ENCODE data around the gene PMF1. TPM values are rescaled to one million over a fixed set of nuclear protein-coding genes. Genes with fewer than 3 reads are reported as not detected.

PMF1 gene
- total and polyA plus RNA-seq, 2 of the 13 experiments (the other 11 are each of a cell fraction or from before 2014, with no cell fraction given), result 72.5 to 89.0 TPM

DNA sequence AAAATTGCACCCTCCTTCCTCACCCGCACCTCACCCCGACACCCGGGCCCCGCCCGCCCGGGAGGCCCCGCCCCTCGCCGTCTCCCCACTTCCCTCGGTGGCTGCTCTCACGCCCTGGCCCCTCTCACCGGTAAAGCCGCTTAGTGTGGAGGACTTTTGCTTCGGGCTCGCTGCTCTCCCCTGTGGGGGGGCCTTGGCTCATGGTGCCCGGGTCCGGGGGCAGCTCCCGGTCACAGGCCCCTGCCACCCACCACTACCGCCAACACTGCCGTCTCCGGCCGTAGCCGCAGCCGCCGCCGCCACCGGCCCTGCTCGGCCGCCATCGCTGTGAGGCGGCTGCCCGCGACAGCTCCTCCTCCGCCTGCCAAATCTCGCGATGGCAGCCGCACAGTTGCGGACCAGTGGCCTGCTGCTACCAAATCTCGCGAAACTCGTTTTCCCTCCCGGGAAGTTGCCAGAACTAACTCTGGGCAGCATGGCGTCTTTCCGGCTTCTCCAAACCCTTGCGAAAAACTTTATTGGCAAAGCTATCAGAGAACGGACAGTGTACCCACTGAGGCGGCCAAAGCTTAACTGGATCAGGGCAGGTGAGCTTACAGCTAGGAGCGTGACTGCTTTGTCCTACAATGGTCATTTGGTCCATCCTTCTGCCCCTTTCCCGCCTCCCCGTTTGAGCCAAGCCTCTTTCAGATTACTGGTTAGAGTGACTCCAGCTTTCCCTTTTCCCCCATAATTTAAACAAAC is 69.8 kb downstream of the PMF1 start, which contains the start of gene SMG5 (continued):
- TF ChIP-seq, protein P1, sequence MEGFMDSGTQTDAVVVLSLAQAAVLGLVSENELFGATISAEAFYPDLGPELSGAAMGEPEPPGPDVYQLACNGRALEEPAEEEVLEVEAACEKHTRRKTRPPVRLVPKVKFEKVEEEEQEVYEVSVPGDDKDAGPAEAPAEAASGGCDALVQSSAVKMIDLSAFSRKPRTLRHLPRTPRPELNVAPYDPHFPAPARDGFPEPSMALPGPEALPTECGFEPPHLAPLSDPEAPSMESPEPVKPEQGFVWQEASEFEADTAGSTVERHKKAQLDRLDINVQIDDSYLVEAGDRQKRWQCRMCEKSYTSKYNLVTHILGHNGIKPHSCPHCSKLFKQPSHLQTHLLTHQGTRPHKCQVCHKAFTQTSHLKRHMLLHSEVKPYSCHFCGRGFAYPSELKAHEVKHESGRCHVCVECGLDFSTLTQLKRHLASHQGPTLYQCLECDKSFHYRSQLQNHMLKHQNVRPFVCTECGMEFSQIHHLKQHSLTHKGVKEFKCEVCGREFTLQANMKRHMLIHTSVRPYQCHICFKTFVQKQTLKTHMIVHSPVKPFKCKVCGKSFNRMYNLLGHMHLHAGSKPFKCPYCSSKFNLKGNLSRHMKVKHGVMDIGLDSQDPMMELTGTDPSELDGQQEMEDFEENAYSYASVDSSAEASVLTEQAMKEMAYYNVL (CRISPR knock-in tag; IDR thresholded peaks at IDR 0.05; ENCODE audit: borderline replicate concordance), result peak; percentile 79
- TF ChIP-seq SSRP1 (CRISPR knock-in tag; IDR thresholded peaks at IDR 0.05), result 0 out of 2 replicates have a peak, but pooled peaks have one; percentile 75
- peak; percentile 81 for TF ChIP-seq CBFB (CRISPR knock-in tag; IDR thresholded peaks at IDR 0.05)
- no peak for TF ChIP-seq EHMT2 (IDR thresholded peaks at IDR 0.05; ENCODE audit: borderline replicate concordance, low read depth, low read length)
- peak; percentile 82 for TF ChIP-seq HDAC2 (CRISPR knock-in tag; IDR thresholded peaks at IDR 0.05)
- peak; percentile 74 for TF ChIP-seq PPARG (CRISPR knock-in tag; conservative IDR thresholded peaks at IDR 0.05)
- peak; percentile 91 for TF ChIP-seq ZNF772 (CRISPR knock-in tag; IDR thresholded peaks at IDR 0.05)
- peak; percentile 48; the same call in 1 of the 2 replicates for TF ChIP-seq HIVEP1 (CRISPR knock-in tag; IDR thresholded peaks at IDR 0.05)
- peak; percentile 69 for TF ChIP-seq ISL2 (CRISPR knock-in tag; IDR thresholded peaks at IDR 0.05)
- TF ChIP-seq SOX6 (IDR thresholded peaks at IDR 0.05), result no peak
- TF ChIP-seq SOX6 (CRISPR knock-in tag; IDR thresholded peaks at IDR 0.05), result peak; percentile 76
- peak; percentile 71; the same call in 1 of the 2 replicates for TF ChIP-seq FOXC1 (CRISPR knock-in tag; IDR thresholded peaks at IDR 0.05; ENCODE audit: borderline replicate concordance)
- TF ChIP-seq SNAI1 (CRISPR knock-in tag; IDR thresholded peaks at IDR 0.05; ENCODE audit: borderline replicate concordance), result no peak
- no peak for TF ChIP-seq NFE2L1 (CRISPR knock-in tag; IDR thresholded peaks at IDR 0.05; ENCODE audit: borderline replicate concordance)
- peak; percentile 98 for TF ChIP-seq KAT8 (CRISPR knock-in tag; IDR thresholded peaks at IDR 0.05)
- peak; percentile 73; the same call in 1 of the 2 replicates for TF ChIP-seq ZNF253 (CRISPR knock-in tag; IDR thresholded peaks at IDR 0.05; ENCODE audit: borderline replicate concordance)
- peak; percentile 61 for TF ChIP-seq SALL1 (CRISPR knock-in tag; IDR thresholded peaks at IDR 0.05)
- peak; percentile 74; the same call in 1 of the 2 replicates for TF ChIP-seq MTA1 (CRISPR knock-in tag; IDR thresholded peaks at IDR 0.05; ENCODE audit: borderline replicate concordance)
- TF ChIP-seq, protein P2, sequence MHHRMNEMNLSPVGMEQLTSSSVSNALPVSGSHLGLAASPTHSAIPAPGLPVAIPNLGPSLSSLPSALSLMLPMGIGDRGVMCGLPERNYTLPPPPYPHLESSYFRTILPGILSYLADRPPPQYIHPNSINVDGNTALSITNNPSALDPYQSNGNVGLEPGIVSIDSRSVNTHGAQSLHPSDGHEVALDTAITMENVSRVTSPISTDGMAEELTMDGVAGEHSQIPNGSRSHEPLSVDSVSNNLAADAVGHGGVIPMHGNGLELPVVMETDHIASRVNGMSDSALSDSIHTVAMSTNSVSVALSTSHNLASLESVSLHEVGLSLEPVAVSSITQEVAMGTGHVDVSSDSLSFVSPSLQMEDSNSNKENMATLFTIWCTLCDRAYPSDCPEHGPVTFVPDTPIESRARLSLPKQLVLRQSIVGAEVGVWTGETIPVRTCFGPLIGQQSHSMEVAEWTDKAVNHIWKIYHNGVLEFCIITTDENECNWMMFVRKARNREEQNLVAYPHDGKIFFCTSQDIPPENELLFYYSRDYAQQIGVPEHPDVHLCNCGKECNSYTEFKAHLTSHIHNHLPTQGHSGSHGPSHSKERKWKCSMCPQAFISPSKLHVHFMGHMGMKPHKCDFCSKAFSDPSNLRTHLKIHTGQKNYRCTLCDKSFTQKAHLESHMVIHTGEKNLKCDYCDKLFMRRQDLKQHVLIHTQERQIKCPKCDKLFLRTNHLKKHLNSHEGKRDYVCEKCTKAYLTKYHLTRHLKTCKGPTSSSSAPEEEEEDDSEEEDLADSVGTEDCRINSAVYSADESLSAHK (CRISPR knock-in tag; IDR thresholded peaks at IDR 0.05; ENCODE audit: borderline replicate concordance), result no peak; the same call in 1 of the 2 replicates
- no peak; the same call in 1 of the 2 replicates for TF ChIP-seq SRY (CRISPR knock-in tag; IDR thresholded peaks at IDR 0.05)
- TF ChIP-seq KDM5A (IDR thresholded peaks at IDR 0.05; ENCODE audit: borderline replicate concordance, low read length), result peak; percentile 94; the same call in 1 of the 2 replicates
- peak; percentile 76; the same call in 1 of the 2 replicates for TF ChIP-seq PHF21A (CRISPR knock-in tag; IDR thresholded peaks at IDR 0.05)
- TF ChIP-seq ZNF383 (CRISPR knock-in tag; IDR thresholded peaks at IDR 0.05; ENCODE audit: borderline replicate concordance), result no peak
- TF ChIP-seq RFX3 (CRISPR knock-in tag; IDR thresholded peaks at IDR 0.05), result no peak
- TF ChIP-seq ZSCAN31 (CRISPR knock-in tag; IDR thresholded peaks at IDR 0.05; ENCODE audit: low read depth), result peak; percentile 86; the same call in 1 of the 2 replicates

All from HepG2 (cell line).